Ectodermal cell (in vitro differentiated cells): Measurements from ENCODE around the gene TCEAL9. TPM values are rescaled to one million over a fixed set of nuclear protein-coding genes. Genes with fewer than 3 reads are reported as not detected.

Experiments
- H3K27ac ChIP-seq: 2 replicates; pipeline ENCODE4 v1.7.0; 2013; ENCODE audit warnings: mild to moderate bottlenecking, low read depth, low read length; ENCODE audit not compliant: insufficient read depth, poor library complexity, severe bottlenecking
- H3K27me3 ChIP-seq: 2 replicates; pipeline ENCODE4 v1.7.0; 2013; ENCODE audit warnings: mild to moderate bottlenecking, low read length; ENCODE audit not compliant: insufficient read depth, control insufficient read depth, poor library complexity, severe bottlenecking
- H3K36me3 ChIP-seq: one replicate; pipeline ENCODE4 v1.7.0; 2013; ENCODE audit warnings: low read length; ENCODE audit not compliant: control insufficient read depth, insufficient read depth
- H3K4me1 ChIP-seq: one replicate; pipeline ENCODE4 v1.7.0; 2013; ENCODE audit warnings: low read length; ENCODE audit not compliant: control insufficient read depth, insufficient read depth
- H3K4me3 ChIP-seq: 2 replicates; pipeline ENCODE4 v1.7.0; 2013; ENCODE audit warnings: low read depth, low read length, control low read depth; ENCODE audit not compliant: insufficient read depth
- H3K9me3 ChIP-seq: 2 replicates; pipeline ENCODE4 v1.7.0; 2013; ENCODE audit warnings: mild to moderate bottlenecking, low read length, moderate library complexity; ENCODE audit not compliant: control insufficient read depth
- WGBS, 2 experiments: methylation state at CpG; one replicate each; pipeline ENCODE4 v1.1.7; 2013; ENCODE audit warnings: missing lambda C conversion rate in 2 of 2; 5-methylcytosine and 5-hydroxymethylcytosine counted together
- polyA plus RNA-seq, 4 experiments: library from polyadenylated mRNA; stranded (reverse); fragments of 50-300 nt; gene quantifications; one replicate each; pipeline ENCODE4 v1.2.3, GENCODE V29; 2013

The TCEAL9 gene
- polyA plus RNA-seq (2013, experiment 1 of 4), result 74.3 TPM
- polyA plus RNA-seq (2013, experiment 2 of 4), result 79.7 TPM
- polyA plus RNA-seq (2013, experiment 3 of 4), result 70.6 TPM
- polyA plus RNA-seq (2013, experiment 4 of 4), result 73.1 TPM

GRCh38 chrX:103356130-103356798, at the start of gene TCEAL9:
Gene TCEAL9 (plus strand): TSS chrX:103356506. CDS start chrX:103357685, 1,179 bp downstream.
- peak within 1 kb of the TSS; percentile 69 for H3K4me3 ChIP-seq
- no peaks in the 10 kb centered on the region for H3K27me3 ChIP-seq
- no peaks in the 10 kb centered on the region for H3K9me3 ChIP-seq
- H3K36me3 ChIP-seq, result no peaks in the 10 kb centered on the region
- H3K27ac ChIP-seq, result peak within 1 kb of the TSS; percentile 78
- WGBS, 2 experiments, result 1 to 3% methylated on average over 13 to 18 of the region's 18 CpGs
- H3K4me1 ChIP-seq, result no peaks in the 10 kb centered on the region

- H3K9me3 ChIP-seq, result no peaks in the 10 kb centered on the region
- H3K4me1 ChIP-seq, result no peaks in the 10 kb centered on the region
- peak overlapping the region; percentile 73 for H3K4me3 ChIP-seq
- no peak overlapping the region for H3K27ac ChIP-seq
- WGBS, 2 experiments, result 17 to 18% methylated on average over 29 to 31 of the region's 32 CpGs
- no peaks in the 10 kb centered on the region for H3K36me3 ChIP-seq
- no peaks in the 10 kb centered on the region for H3K27me3 ChIP-seq
These were observed 46.3 kb upstream of the TCEAL9 start for GRCh38 chrX:103309860-103310554.

- Histone ChIP-seq H3K27ac (no peak within 1 kb of the TSS), H3K27me3 (no peaks in the 10 kb centered on the region), H3K36me3 (no peaks in the 10 kb centered on the region), H3K4me1 (no peaks in the 10 kb centered on the region), H3K9me3 (no peaks in the 10 kb centered on the region), H3K4me3 (peak within 1 kb of the TSS; percentile 73)
- WGBS, 2 experiments, result 0% methylated on average over 51 of the region's 52 CpGs
These were observed 45.5 kb upstream of the TCEAL9 start, which contains the start of gene BEX2 for GRCh38 chrX:103310555-103311398. Gene BEX2 (minus strand): TSS chrX:103310990. CDS start chrX:103309976, 1,014 bp downstream.

GRCh38 chrX:103311399-103311780, 44.9 kb upstream of the TCEAL9 start:
- 100% methylated on average over 1 of the region's 3 CpGs; no CpG with 5 or more reads in 1 of the 2 experiments for WGBS, 2 experiments
- H3K4me3 ChIP-seq, result no peak overlapping the region
- H3K36me3 ChIP-seq, result no peaks in the 10 kb centered on the region
- H3K27me3 ChIP-seq, result no peaks in the 10 kb centered on the region
- H3K27ac ChIP-seq, result no peak overlapping the region
- no peaks in the 10 kb centered on the region for H3K9me3 ChIP-seq
- no peaks in the 10 kb centered on the region for H3K4me1 ChIP-seq

GRCh38 chrX:103329991-103330390, 26.3 kb upstream of the TCEAL9 start, which contains the start of gene TCEAL7:
Gene TCEAL7 (plus strand): TSS chrX:103330239. CDS start chrX:103331404, 1,165 bp downstream.
- 34 to 37% methylated on average over 6 to 11 of the region's 11 CpGs for WGBS, 2 experiments
- peak within 1 kb of the TSS; percentile 16 for H3K27ac ChIP-seq
- peak within 1 kb of the TSS; percentile 39 for H3K4me3 ChIP-seq

GRCh38 chrX:103330681-103331288, 25.5 kb upstream of the TCEAL9 start:
- Histone ChIP-seq H3K27me3 (no peaks in the 10 kb centered on the region), H3K36me3 (no peaks in the 10 kb centered on the region), H3K4me3 (peak overlapping the region; percentile 39), H3K27ac (peak overlapping the region; percentile 16), H3K9me3 (no peaks in the 10 kb centered on the region), H3K4me1 (no peaks in the 10 kb centered on the region)
- 9 to 14% methylated on average over 21 of the region's 21 CpGs for WGBS, 2 experiments

More at GRCh38 chrX:103329991-103330390, 26.3 kb upstream of the TCEAL9 start, which contains the start of gene TCEAL7:
- Histone ChIP-seq H3K36me3 (no peaks in the 10 kb centered on the region), H3K27me3 (no peaks in the 10 kb centered on the region), H3K4me1 (no peaks in the 10 kb centered on the region), H3K9me3 (no peaks in the 10 kb centered on the region)

GRCh38 chrX:103338663-103339062, 17.6 kb upstream of the TCEAL9 start:
- Histone ChIP-seq H3K36me3 (no peaks in the 10 kb centered on the region), H3K4me1 (no peaks in the 10 kb centered on the region), H3K4me3 (no peak overlapping the region), H3K27ac (no peak overlapping the region), H3K9me3 (no peaks in the 10 kb centered on the region), H3K27me3 (no peaks in the 10 kb centered on the region)
- WGBS, 2 experiments, result 73 to 95% methylated on average over 3 of the region's 3 CpGs

GRCh38 chrX:103343105-103343504, 13.2 kb upstream of the TCEAL9 start:
- Histone ChIP-seq H3K4me1 (no peaks in the 10 kb centered on the region), H3K27me3 (no peaks in the 10 kb centered on the region), H3K36me3 (no peaks in the 10 kb centered on the region), H3K4me3 (no peak overlapping the region), H3K9me3 (no peaks in the 10 kb centered on the region), H3K27ac (no peak overlapping the region)
- WGBS, 2 experiments, result 25% methylated on average over 1 of the region's 2 CpGs; no CpG with 5 or more reads in 1 of the 2 experiments

GRCh38 chrX:103344606-103345005, 11.7 kb upstream of the TCEAL9 start:
- WGBS, 2 experiments, result 83% methylated on average over 1 of the region's 2 CpGs; no CpG with 5 or more reads in 1 of the 2 experiments
- Histone ChIP-seq H3K4me1 (no peaks in the 10 kb centered on the region), H3K9me3 (no peaks in the 10 kb centered on the region), H3K36me3 (no peaks in the 10 kb centered on the region), H3K4me3 (no peak overlapping the region), H3K27ac (no peak overlapping the region), H3K27me3 (no peaks in the 10 kb centered on the region)
